OCI-M2 (cell line): ENCODE data around the gene KCNQ2.
"Not testable (repeated sequence)": the region's sequence is repeated elsewhere in the genome, so short reads cannot be mapped to it uniquely, and the experiment has no call there.

Experiments
- DNase-seq: peaks from one replicate; lab custom pipeline; 2025; ENCODE audit not compliant: unreplicated experiment; lab: John Stamatoyannopoulos, UW

The KCNQ2 gene

GRCh38 chr20:63471981-63472831 lies at the start of gene KCNQ2:
Gene KCNQ2, minus strand, starts transcription at chr20:63472655. Its CDS starts 192 bp downstream, at chr20:63472463.
- no peak for DNase-seq

GRCh38 chr20:63521602-63522001 lies 49.1 kb upstream of the KCNQ2 start:
- no peak for DNase-seq

GRCh38 chr20:63520934-63521601 lies 48.6 kb upstream of the KCNQ2 start:
- DNase-seq, result no peak

- DNase-seq, result peak; percentile 41
Measured at GRCh38 chr20:63520504-63520933, 48.1 kb upstream of the KCNQ2 start, which contains the start of gene PPDPF. Gene PPDPF, plus strand, starts transcription at chr20:63520765. Its CDS starts 544 bp downstream, at chr20:63521309.

GRCh38 chr20:63519668-63520503 lies 47.4 kb upstream of the KCNQ2 start:
- no peak for DNase-seq

- DNase-seq, result no peak
Measured at GRCh38 chr20:63518946-63519667, 46.7 kb upstream of the KCNQ2 start.

GRCh38 chr20:63518351-63518861 lies 46.0 kb upstream of the KCNQ2 start:
- DNase-seq, result no peak

GRCh38 chr20:63517376-63518309 lies 45.2 kb upstream of the KCNQ2 start:
- DNase-seq, result no peak

GRCh38 chr20:63514520-63514919 lies 42.1 kb upstream of the KCNQ2 start:
- not testable (repeated sequence) for DNase-seq

GRCh38 chr20:63513207-63513606 lies 40.8 kb upstream of the KCNQ2 start:
- DNase-seq, result no peak

- DNase-seq, result no peak
Measured at GRCh38 chr20:63509088-63509564, 36.7 kb upstream of the KCNQ2 start.

- no peak for DNase-seq
Measured at GRCh38 chr20:63508072-63508768, 35.8 kb upstream of the KCNQ2 start.

- no peak for DNase-seq
Measured at GRCh38 chr20:63507083-63507743, 34.8 kb upstream of the KCNQ2 start.

- DNase-seq, result no peak
Measured at GRCh38 chr20:63505723-63506122, 33.3 kb upstream of the KCNQ2 start.

GRCh38 chr20:63505281-63505680 lies 32.8 kb upstream of the KCNQ2 start:
- no peak for DNase-seq

- no peak for DNase-seq
Measured at GRCh38 chr20:63504642-63505041, 32.2 kb upstream of the KCNQ2 start.

GRCh38 chr20:63503524-63503923 lies 31.1 kb upstream of the KCNQ2 start:
- DNase-seq, result no peak

- no peak for DNase-seq
Measured at GRCh38 chr20:63502671-63503172, 30.3 kb upstream of the KCNQ2 start.
